Coronary artery (tissue), 2 donors: ENCODE data around the gene MYO1E.

Experiments
- DNase-seq: peaks from one replicate; pipeline ENCODE4 v3.0.0-alpha.2; 2017; ENCODE audit warnings: low spot score
- H3K27ac ChIP-seq, 2 donors: fragments of 200-600 bp; sonication (generic); one replicate each; pipeline ENCODE4 v1.5.1; 2016 to 2019
- H3K4me3 ChIP-seq: fragments of 200-600 bp; sonication (generic); 2 replicates; pipeline ENCODE4 v1.5.1; 2016; ENCODE audit warnings: mild to moderate bottlenecking, moderate library complexity
- CTCF ChIP-seq: fragments of 200-600 bp; sonication (generic); IDR thresholded peaks from one replicate; pipeline ENCODE4 v1.5.1; 2019; ENCODE audit warnings: antibody characterized with exemption

The MYO1E gene

GRCh38 chr15:59210186-59210585, 162.5 kb downstream of the MYO1E start:
- no peak overlapping the region for H3K4me3 ChIP-seq
- DNase-seq = no peak
- no peak for TF ChIP-seq CTCF
- H3K27ac ChIP-seq = peak overlapping the region in 1 of 2 donors; percentile 5

GRCh38 chr15:59208613-59209249, 163.9 kb downstream of the MYO1E start:
- no peak for DNase-seq
- no peak overlapping the region for H3K27ac ChIP-seq
- no peak overlapping the region for H3K4me3 ChIP-seq
- TF ChIP-seq CTCF = no peak

- no peak for DNase-seq
- H3K27ac ChIP-seq = no peak within 1 kb of the TSS
- H3K4me3 ChIP-seq = no peak within 1 kb of the TSS
- TF ChIP-seq CTCF = no peak
These were observed 166.0 kb downstream of the MYO1E start, which contains the start of gene LDHAL6B for GRCh38 chr15:59206623-59207183. LDHAL6B (plus strand) TSS chr15:59206843; CDS start chr15:59206941, 98 bp downstream.

- Histone ChIP-seq H3K4me3 (no peak overlapping the region), H3K27ac (no peak overlapping the region)
- DNase-seq = no peak
- TF ChIP-seq CTCF = no peak
These were observed 166.6 kb downstream of the MYO1E start for GRCh38 chr15:59205839-59206622.

DNA sequence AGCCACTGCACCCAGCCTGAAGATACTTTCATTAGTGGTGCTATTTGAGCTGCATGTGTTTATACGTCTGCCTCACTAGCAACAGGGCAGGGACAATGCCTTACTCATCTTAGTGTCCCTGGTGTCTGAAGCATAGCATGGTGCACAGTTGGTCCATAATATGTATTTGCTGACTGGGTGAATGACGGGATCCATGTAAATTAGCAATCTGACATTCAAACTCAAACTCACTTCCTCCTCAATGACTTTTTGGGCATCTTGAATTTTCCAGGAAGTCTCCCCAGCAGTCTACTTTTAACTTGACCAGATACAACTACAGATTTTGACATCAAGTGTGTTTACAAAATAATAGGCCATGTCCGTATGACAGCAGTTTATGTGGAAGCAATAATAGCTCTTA, 169.0 kb downstream of the MYO1E start:
- no peak for TF ChIP-seq CTCF
- Histone ChIP-seq H3K4me3 (no peak overlapping the region), H3K27ac (no peak overlapping the region)
- no peak for DNase-seq

DNA sequence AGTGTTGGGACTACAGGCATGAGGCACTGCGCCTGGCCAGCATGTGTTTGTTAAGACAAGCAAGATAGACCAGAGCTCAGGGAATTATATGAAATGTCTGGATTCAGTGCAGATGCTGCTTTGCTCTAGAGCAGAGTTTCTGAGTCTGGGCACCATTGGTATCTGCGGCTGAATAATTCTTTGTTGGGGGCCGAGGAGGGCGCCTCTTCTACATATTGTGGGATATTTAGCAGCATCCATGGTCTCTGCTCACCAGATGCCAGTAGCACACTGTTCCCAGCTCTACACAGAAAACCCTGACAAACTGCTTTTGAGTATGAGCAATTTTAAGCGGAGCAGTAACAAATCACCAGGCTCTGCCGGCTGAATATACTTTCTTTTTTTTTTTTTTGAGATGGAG, 169.7 kb downstream of the MYO1E start:
- Histone ChIP-seq H3K27ac (no peak overlapping the region), H3K4me3 (no peak overlapping the region)
- TF ChIP-seq CTCF = no peak
- no peak for DNase-seq

DNA sequence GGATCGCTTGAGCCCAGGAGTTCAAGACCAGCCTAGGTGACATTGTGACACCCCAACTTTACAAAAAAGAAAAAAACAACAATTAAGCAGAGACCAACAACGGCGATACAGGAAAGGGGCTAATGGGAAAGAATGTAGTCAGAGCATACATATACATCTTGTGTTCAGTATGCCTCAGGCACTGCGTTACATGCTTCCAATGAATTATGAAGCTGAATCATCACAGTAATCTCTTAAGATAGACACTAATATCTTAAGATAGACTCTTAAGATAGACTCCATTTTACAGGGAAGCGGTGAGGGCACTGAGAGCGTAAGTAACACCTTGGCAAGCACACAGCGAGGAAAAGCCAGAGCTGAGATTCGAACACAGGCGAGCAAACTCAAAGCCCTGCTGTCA, 172.1 kb downstream of the MYO1E start:
- DNase-seq = no peak
- no peak for TF ChIP-seq CTCF
- Histone ChIP-seq H3K4me3 (no peak overlapping the region), H3K27ac (no peak overlapping the region)
